ENCODE measurements around the gene RTRAF. TPM values are rescaled to one million over a fixed set of nuclear protein-coding genes. Genes with fewer than 3 reads are reported as not detected.

Gene RTRAF
- polyA plus RNA-seq, 1 donor (not counting 4 experiments of a cell fraction or from before 2014, with no cell fraction given): 255 TPM

DNA sequence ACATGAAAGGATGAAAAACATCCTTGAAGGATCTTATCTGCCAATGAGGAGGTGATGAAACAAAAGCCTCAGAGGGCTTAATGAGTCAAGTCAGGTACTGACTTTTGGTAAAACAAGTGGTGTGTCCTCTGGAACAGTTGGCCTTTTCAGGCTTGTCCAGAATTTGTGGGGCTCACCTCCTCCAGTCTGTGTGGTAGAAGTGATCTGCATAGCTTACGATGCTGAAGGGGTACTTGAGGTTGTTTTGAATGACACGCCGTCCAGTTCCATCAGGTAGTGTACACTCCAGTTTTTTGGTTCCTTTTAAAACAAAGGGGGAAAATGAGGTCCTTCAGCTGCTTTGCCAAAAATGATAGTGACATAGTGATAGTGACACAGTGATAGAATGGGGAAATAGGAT is 17.0 kb downstream of the RTRAF start:
- Histone ChIP-seq H3K79me2 (ENCODE audit: control insufficient read depth, insufficient read depth, low read length) (no peaks in the 10 kb centered on the region), H3K9me3 (ENCODE audit: control insufficient read depth, low read depth, low read length) (no peaks in the 10 kb centered on the region), H3K4me3 (ENCODE audit: control insufficient read depth in 2 of 3, extremely low read depth in 1 of 3, insufficient read depth in 2 of 3, low read depth in 1 of 3, low read length in 3 of 3) (no peak overlapping the region), H3K4me1 (ENCODE audit: control insufficient read depth, extremely low read depth, insufficient read depth, low read length) (no peaks in the 10 kb centered on the region), H3K9me1 (ENCODE audit: control insufficient read depth, extremely low read depth, insufficient read depth, low read length) (no peaks in the 10 kb centered on the region), H3K36me3 (ENCODE audit: control insufficient read depth in 2 of 2, extremely low read depth in 1 of 2, insufficient read depth in 2 of 2, low read length in 2 of 2) (peaks cover 27 to 28% of the 10 kb centered on the region in 2 experiments), H3K27ac (ENCODE audit: control insufficient read depth, insufficient read depth, low read length) (no peak overlapping the region), H2AFZ (ENCODE audit: control insufficient read depth, low read length) (no peak overlapping the region), H4K20me1 (ENCODE audit: control insufficient read depth, extremely low read depth, insufficient read depth, low read length) (no peaks in the 10 kb centered on the region), H3K27me3 (ENCODE audit: control insufficient read depth, extremely low read depth, insufficient read depth, low read length) (no peaks in the 10 kb centered on the region), H3K4me2 (ENCODE audit: control insufficient read depth, extremely low read depth, insufficient read depth, low read depth, low read length) (no peak overlapping the region), H3K9ac (ENCODE audit: control insufficient read depth, extremely low read depth, insufficient read depth, low read length) (no peak overlapping the region)
- no peak for FAIRE-seq
- DNase-seq (ENCODE audit: low read depth, low spot score): no peak
- no peak for TF ChIP-seq EZH2 (IDR thresholded peaks at IDR 0.05; ENCODE audit: low read length)
- TF ChIP-seq CTCF (optimal IDR thresholded peaks at IDR 0.05 in 1 of 3, IDR thresholded peaks at IDR 0.05 in 1 of 3, conservative IDR thresholded peaks at IDR 0.05 in 1 of 3; ENCODE audit: extremely low read depth in 1 of 3, insufficient read depth in 2 of 3, low read length in 3 of 3): no peak
- dilution Hi-C loops (cut with MboI; ENCODE audit: extremely low pct_ligation_motif_present, low sequenced_read_pairs): no loop called here

- Histone ChIP-seq H3K4me1 (ENCODE audit: control insufficient read depth, extremely low read depth, insufficient read depth, low read length) (no peaks in the 10 kb centered on the region), H3K36me3 (ENCODE audit: control insufficient read depth in 2 of 2, extremely low read depth in 1 of 2, insufficient read depth in 2 of 2, low read length in 2 of 2) (peaks cover 26% of the 10 kb centered on the region in 2 experiments), H3K9me3 (ENCODE audit: control insufficient read depth, low read depth, low read length) (no peaks in the 10 kb centered on the region), H2AFZ (ENCODE audit: control insufficient read depth, low read length) (no peak overlapping the region), H3K9me1 (ENCODE audit: control insufficient read depth, extremely low read depth, insufficient read depth, low read length) (no peaks in the 10 kb centered on the region), H3K79me2 (ENCODE audit: control insufficient read depth, insufficient read depth, low read length) (no peaks in the 10 kb centered on the region), H3K4me2 (ENCODE audit: control insufficient read depth, extremely low read depth, insufficient read depth, low read depth, low read length) (no peak overlapping the region), H3K9ac (ENCODE audit: control insufficient read depth, extremely low read depth, insufficient read depth, low read length) (no peak overlapping the region), H3K4me3 (ENCODE audit: control insufficient read depth in 2 of 3, extremely low read depth in 1 of 3, insufficient read depth in 2 of 3, low read depth in 1 of 3, low read length in 3 of 3) (no peak overlapping the region), H4K20me1 (ENCODE audit: control insufficient read depth, extremely low read depth, insufficient read depth, low read length) (no peaks in the 10 kb centered on the region), H3K27me3 (ENCODE audit: control insufficient read depth, extremely low read depth, insufficient read depth, low read length) (no peaks in the 10 kb centered on the region), H3K27ac (ENCODE audit: control insufficient read depth, insufficient read depth, low read length) (no peak overlapping the region)
- DNase-seq (ENCODE audit: low read depth, low spot score) (no peak), FAIRE-seq (no peak)
- no peak for TF ChIP-seq CTCF (optimal IDR thresholded peaks at IDR 0.05 in 1 of 3, IDR thresholded peaks at IDR 0.05 in 1 of 3, conservative IDR thresholded peaks at IDR 0.05 in 1 of 3; ENCODE audit: extremely low read depth in 1 of 3, insufficient read depth in 2 of 3, low read length in 3 of 3)
- no peak for TF ChIP-seq EZH2 (IDR thresholded peaks at IDR 0.05; ENCODE audit: low read length)
- dilution Hi-C loops (cut with MboI; ENCODE audit: extremely low pct_ligation_motif_present, low sequenced_read_pairs): no loop called here
Observed at GRCh38 chr14:52007211-52007610, 17.9 kb downstream of the RTRAF start.
